Natural killer cell (primary cell): ENCODE measurements around the gene SLC39A3. TPM values are rescaled to one million over a fixed set of nuclear protein-coding genes. Genes with fewer than 3 reads are reported as not detected.
A peak's percentile ranks its signal among the peaks of the same experiment; 100 is the strongest.

ENCODE experiments used
- ATAC-seq, 3 donors: fragments of 150-1000 bp in 2 of 3; fragments of 200-7000 bp in 1 of 3; cut with Tn5 transposase; 1 replicate in 1 of 3; 2 replicates in 2 of 3; pipeline ENCODE4 v1.10.0; 2021; ENCODE audit warnings: mild to moderate bottlenecking in 2 of 3, moderate library complexity in 2 of 3
- DNase-seq, 2 donors: peaks; one replicate each; pipeline versions ENCODE4 v3.0.0 to v3.0.0-alpha.2; 2013 to 2021; ENCODE audit warnings: mixed read lengths in 1 of 2
- H3K27ac ChIP-seq: one replicate; pipeline ENCODE4 v1.5.1; 2013; ENCODE audit warnings: mild to moderate bottlenecking, low read length
- H3K27me3 ChIP-seq: one replicate; pipeline ENCODE4 v1.6.1; 2013; ENCODE audit warnings: low read length; ENCODE audit not compliant: control insufficient read depth, insufficient read depth
- H3K36me3 ChIP-seq: one replicate; pipeline ENCODE4 v1.6.1; 2013; ENCODE audit warnings: low read length; ENCODE audit not compliant: control insufficient read depth, insufficient read depth
- H3K4me1 ChIP-seq: one replicate; pipeline ENCODE4 v1.6.1; 2013; ENCODE audit warnings: low read length; ENCODE audit not compliant: control insufficient read depth, insufficient read depth
- H3K4me3 ChIP-seq: one replicate; pipeline ENCODE4 v1.5.1; 2013; ENCODE audit warnings: low read length
- H3K9me3 ChIP-seq: one replicate; pipeline ENCODE4 v1.6.1; 2013; ENCODE audit warnings: low read length; ENCODE audit not compliant: control insufficient read depth, insufficient read depth
- H3K27ac Mint-ChIP-seq, 2 donors: one replicate each; pipeline ENCODE4 v1.8.0; 2022; ENCODE audit warnings: mild to moderate bottlenecking in 2 of 2, mixed read lengths in 2 of 2, moderate library complexity in 1 of 2
- H3K27me3 Mint-ChIP-seq, 2 donors: one replicate each; pipeline ENCODE4 v1.8.0; 2022; ENCODE audit warnings: low read depth in 2 of 2, mixed read lengths in 2 of 2
- H3K36me3 Mint-ChIP-seq: one replicate; pipeline ENCODE4 v1.8.0; 2022; ENCODE audit warnings: mixed read lengths
- H3K4me1 Mint-ChIP-seq, 2 donors: one replicate each; pipeline ENCODE4 v1.8.0; 2022; ENCODE audit warnings: mixed read lengths in 2 of 2
- H3K4me3 Mint-ChIP-seq: one replicate; pipeline ENCODE4 v1.8.0; 2022; ENCODE audit warnings: mild to moderate bottlenecking, moderate library complexity, mixed read lengths
- H3K9me3 Mint-ChIP-seq, 2 donors: one replicate each; pipeline ENCODE4 v1.8.0; 2022; ENCODE audit warnings: mixed read lengths in 2 of 2
- CTCF ChIP-seq: fragments of 200-600 bp; IDR thresholded peaks from one replicate; pipeline ENCODE4 v1.8.0; 2022; ENCODE audit warnings: antibody characterized with exemption
- WGBS: methylation state at CpG from one replicate; pipeline ENCODE4 v1.1.7; 2013; ENCODE audit warnings: missing lambda C conversion rate; ENCODE audit not compliant: insufficient coverage; 5-methylcytosine and 5-hydroxymethylcytosine counted together
- intact Hi-C: fragments of 100-400 bp; cut with micrococcal nuclease; formaldehyde crosslinking; loops from one replicate; pipeline ENCODE4 v1.14.2; 2022
- total RNA-seq, 4 donors: library from RNA; stranded (reverse); fragments of 120-200 nt in 1 of 4; gene quantifications; one replicate each; pipeline versions ENCODE4 v1.2.3 to v1.2.4, GENCODE V29; 2013 to 2022

The SLC39A3 gene
- total RNA-seq, 3 donors from 2014 or later (not counting 1 experiment from before 2014, with no cell fraction given), result 14.8 to 29.4 (median 19.6) TPM

- Mint-ChIP-seq H3K9me3 (no peaks in the 10 kb centered on the region), H3K27ac (no peak overlapping the region), H3K27me3 (peaks cover 0 to 3% of the 10 kb centered on the region in 2 donors), H3K4me3 (peak overlapping the region; percentile 57), H3K4me1 (peaks cover 0 to 12% of the 10 kb centered on the region in 2 donors), H3K36me3 (no peaks in the 10 kb centered on the region)
- Histone ChIP-seq H3K36me3 (no peaks in the 10 kb centered on the region), H3K27ac (no peak overlapping the region), H3K4me1 (peaks cover 23% of the 10 kb centered on the region), H3K27me3 (no peaks in the 10 kb centered on the region), H3K4me3 (no peak overlapping the region), H3K9me3 (no peaks in the 10 kb centered on the region)
- no peak for TF ChIP-seq CTCF
- intact Hi-C loops, result no loop called here
- 90% methylated on average over 5 of the region's 5 CpGs for WGBS
- DNase-seq (no peak), ATAC-seq (no peak)
Measured at GRCh38 chr19:2703077-2703437, 36.8 kb downstream of the SLC39A3 start.

- Histone ChIP-seq H3K4me1 (peaks cover 23% of the 10 kb centered on the region), H3K27ac (peak within 1 kb of the TSS; percentile 66), H3K36me3 (no peaks in the 10 kb centered on the region), H3K4me3 (peak within 1 kb of the TSS; percentile 49), H3K9me3 (no peaks in the 10 kb centered on the region), H3K27me3 (no peaks in the 10 kb centered on the region)
- peak; percentile 91 to 94 for DNase-seq
- Mint-ChIP-seq H3K36me3 (no peaks in the 10 kb centered on the region), H3K27me3 (peaks cover 0 to 3% of the 10 kb centered on the region in 2 donors), H3K4me1 (peaks cover 0 to 12% of the 10 kb centered on the region in 2 donors), H3K27ac (peak within 1 kb of the TSS in 1 of 2 donors; percentile 49), H3K9me3 (no peaks in the 10 kb centered on the region), H3K4me3 (peak within 1 kb of the TSS; percentile 75)
- TF ChIP-seq CTCF, result no peak
- ATAC-seq, result peak; percentile 100
- intact Hi-C loops, result no loop called here
- WGBS, result 2% methylated on average over 77 of the region's 77 CpGs
Measured at GRCh38 chr19:2702170-2703076, 37.4 kb downstream of the SLC39A3 start, which contains the start of gene GNG7. Gene GNG7, minus strand, starts transcription at chr19:2702694. Its CDS starts 182,006 bp downstream, at chr19:2520688.

DNA sequence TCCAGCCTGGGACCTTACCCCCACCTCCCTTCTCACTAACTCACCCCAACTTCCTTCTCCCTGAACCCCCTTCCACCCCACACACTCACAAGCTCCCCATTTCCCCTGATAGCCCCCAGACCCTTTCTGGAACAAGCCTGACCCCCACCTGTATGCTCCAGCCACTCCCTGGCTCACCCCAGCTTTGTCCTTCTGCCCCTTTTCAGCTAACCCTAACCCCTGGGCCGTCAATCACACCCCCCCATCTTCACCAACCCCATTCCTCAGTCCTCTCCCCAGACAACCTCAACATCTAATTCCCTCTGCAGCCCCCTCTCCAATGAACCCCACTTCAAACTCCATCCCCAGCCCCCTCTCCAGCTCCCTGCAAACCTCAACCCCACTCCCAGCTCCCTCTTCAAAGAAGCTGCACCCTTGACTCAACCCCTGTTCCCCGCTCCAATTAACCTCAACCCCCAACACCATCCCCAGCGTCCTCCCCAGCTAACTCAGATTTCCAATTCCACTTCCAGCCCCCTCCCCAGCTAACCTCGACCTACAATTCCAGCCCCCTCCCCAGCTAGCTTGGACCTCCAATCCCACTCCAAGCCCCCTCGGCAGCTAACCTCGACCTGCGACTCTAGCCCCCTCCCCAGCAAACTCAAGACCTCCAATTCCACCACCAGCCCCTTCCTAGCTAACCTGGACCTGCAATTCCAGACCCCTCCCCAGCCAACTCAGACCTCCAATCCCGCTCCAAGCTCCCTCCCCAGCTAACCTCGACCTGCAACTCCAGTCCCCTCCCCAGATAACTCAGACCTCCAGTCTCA lies 38.3 kb downstream of the SLC39A3 start:
- intact Hi-C loops, result no loop called here

More for the DNA sequence above, 38.3 kb downstream of the SLC39A3 start:
- Mint-ChIP-seq H3K27ac (peak overlapping the region in 1 of 2 donors; percentile 49), H3K9me3 (no peaks in the 10 kb centered on the region), H3K27me3 (peaks cover 0 to 3% of the 10 kb centered on the region in 2 donors), H3K36me3 (no peaks in the 10 kb centered on the region), H3K4me1 (peaks cover 0 to 12% of the 10 kb centered on the region in 2 donors), H3K4me3 (peak overlapping the region; percentile 75)
- Histone ChIP-seq H3K27me3 (no peaks in the 10 kb centered on the region), H3K27ac (peak overlapping the region; percentile 66), H3K4me3 (peak overlapping the region; percentile 49), H3K9me3 (no peaks in the 10 kb centered on the region), H3K36me3 (no peaks in the 10 kb centered on the region), H3K4me1 (peaks cover 23% of the 10 kb centered on the region)
- DNase-seq (no peak), ATAC-seq (no peak)
- 9% methylated on average over 9 of the region's 9 CpGs for WGBS
- TF ChIP-seq CTCF, result no peak
